Stimulated activated CD8-positive, alpha-beta memory T cell treated with anti-CD3 and anti-CD28 coated beads, Interleukin-7, amount 100 ng/mL, for 1 hour (primary cell): ENCODE data around the gene FAM168B.

Experiments
- DNase-seq, 2 donors: peaks; one replicate each; pipeline ENCODE4 v3.0.0-alpha.2; 2020; ENCODE audit warnings: low read depth in 2 of 2

FAM168B gene

GRCh38 chr2:131055169-131056065, 37.8 kb downstream of the FAM168B start:
- no peak for DNase-seq

GRCh38 chr2:131054488-131054887, 38.8 kb downstream of the FAM168B start:
- no peak for DNase-seq

- no peak for DNase-seq
Observed at GRCh38 chr2:131052741-131053263, 40.5 kb downstream of the FAM168B start.

- no peak for DNase-seq
Observed at GRCh38 chr2:131050896-131051295, 42.4 kb downstream of the FAM168B start.

- no peak for DNase-seq
Observed at GRCh38 chr2:131049150-131049718, 44.0 kb downstream of the FAM168B start.

- no peak for DNase-seq
Observed at GRCh38 chr2:131048641-131049040, 44.6 kb downstream of the FAM168B start.

- DNase-seq: no peak
Observed at GRCh38 chr2:131047920-131048560, 45.2 kb downstream of the FAM168B start.

GRCh38 chr2:131046918-131047652, 46.2 kb downstream of the FAM168B start:
- DNase-seq: no peak

GRCh38 chr2:131046028-131046917, 47.0 kb downstream of the FAM168B start:
- no peak for DNase-seq

GRCh38 chr2:131045286-131046027, 47.8 kb downstream of the FAM168B start:
- DNase-seq: no peak

- DNase-seq: no peak
Observed at GRCh38 chr2:131044757-131045150, 48.5 kb downstream of the FAM168B start.

- DNase-seq: no peak
Observed at GRCh38 chr2:131044075-131044756, 49.0 kb downstream of the FAM168B start.

- DNase-seq: no peak
Observed at GRCh38 chr2:131043199-131044074, 49.8 kb downstream of the FAM168B start.

GRCh38 chr2:131042148-131042775, 51.0 kb downstream of the FAM168B start:
- no peak for DNase-seq

GRCh38 chr2:131041402-131042147, 51.7 kb downstream of the FAM168B start:
- DNase-seq: no peak

- no peak for DNase-seq
Observed at GRCh38 chr2:131040661-131041401, 52.4 kb downstream of the FAM168B start.
